IPS DF 4.7 (cell line): ENCODE results near the gene WDR72.
"Not testable (repeated sequence)": the region's sequence is repeated elsewhere in the genome, so short reads cannot be mapped to it uniquely, and the experiment has no call there.

ENCODE experiments used
- DNase-seq: peaks from one replicate; pipeline ENCODE4 v3.0.0-alpha.2; 2013; ENCODE audit warnings: low spot score; ENCODE audit errors: extremely low read depth

The WDR72 gene

DNA sequence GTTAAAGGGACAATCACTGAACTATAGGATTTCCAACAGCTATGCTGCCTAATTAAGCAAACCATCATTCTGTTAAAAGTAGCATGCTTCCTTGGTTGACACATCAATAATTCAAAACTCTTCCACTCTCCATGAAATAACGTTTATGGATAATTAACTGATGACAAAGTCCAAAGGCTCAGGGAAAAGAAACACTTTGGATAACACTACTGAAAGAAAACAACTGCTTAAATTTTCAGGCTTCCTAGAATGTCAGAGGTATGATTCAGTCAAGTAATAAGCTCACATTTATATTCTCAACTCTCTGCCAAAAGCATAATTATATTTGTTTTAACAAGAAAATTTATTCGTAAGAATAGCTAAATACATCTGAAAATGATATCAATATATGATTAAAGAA is 49.6 kb downstream of the WDR72 start:
- DNase-seq: no peak

- no peak for DNase-seq
Measured at GRCh38 chr15:53695365-53695764, 64.1 kb downstream of the WDR72 start.

GRCh38 chr15:53694476-53694874 is 65.0 kb downstream of the WDR72 start:
- no peak for DNase-seq

- DNase-seq: no peak
Measured at GRCh38 chr15:53693729-53694475, 65.6 kb downstream of the WDR72 start.

DNA sequence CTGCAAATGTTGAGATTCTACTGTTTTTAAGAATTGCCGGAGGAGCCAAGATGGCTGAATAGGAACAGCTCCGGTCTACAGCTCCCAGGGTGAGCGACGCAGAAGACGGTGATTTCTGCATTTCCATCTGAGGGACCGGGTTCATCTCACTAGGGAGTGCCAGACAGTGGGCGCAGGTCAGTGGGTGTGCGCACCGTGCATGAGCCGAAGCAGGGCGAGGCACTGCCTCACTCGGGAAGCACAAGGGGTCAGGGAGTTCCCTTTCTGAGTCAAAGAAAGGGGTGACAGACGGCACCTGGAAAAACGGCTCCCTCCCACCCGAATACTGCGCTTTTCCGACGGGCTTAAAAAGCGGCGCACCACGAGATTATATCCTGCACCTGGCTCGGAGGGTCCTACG is 75.3 kb downstream of the WDR72 start:
- not testable (repeated sequence) for DNase-seq

- DNase-seq: no peak
Measured at GRCh38 chr15:53681056-53681455, 78.4 kb downstream of the WDR72 start.

DNA sequence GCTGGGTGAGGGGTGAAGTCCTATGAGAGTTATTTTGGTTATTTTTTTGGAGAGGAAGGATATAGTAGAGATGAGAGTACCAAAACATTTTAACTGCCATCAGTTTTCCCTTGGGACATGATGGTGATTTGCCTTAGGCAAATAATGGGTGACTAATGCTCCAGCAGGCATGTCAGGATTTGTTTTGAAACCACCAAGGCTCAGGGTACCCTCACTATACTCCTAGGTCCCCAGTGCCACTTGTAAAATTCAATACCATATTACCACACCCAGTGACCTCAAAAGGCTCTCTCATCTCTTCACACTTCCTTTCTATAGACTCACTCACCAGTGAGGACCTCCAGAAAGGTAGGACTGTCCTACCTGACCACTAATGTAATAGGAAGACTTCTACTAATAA is 83.6 kb downstream of the WDR72 start:
- no peak for DNase-seq

DNA sequence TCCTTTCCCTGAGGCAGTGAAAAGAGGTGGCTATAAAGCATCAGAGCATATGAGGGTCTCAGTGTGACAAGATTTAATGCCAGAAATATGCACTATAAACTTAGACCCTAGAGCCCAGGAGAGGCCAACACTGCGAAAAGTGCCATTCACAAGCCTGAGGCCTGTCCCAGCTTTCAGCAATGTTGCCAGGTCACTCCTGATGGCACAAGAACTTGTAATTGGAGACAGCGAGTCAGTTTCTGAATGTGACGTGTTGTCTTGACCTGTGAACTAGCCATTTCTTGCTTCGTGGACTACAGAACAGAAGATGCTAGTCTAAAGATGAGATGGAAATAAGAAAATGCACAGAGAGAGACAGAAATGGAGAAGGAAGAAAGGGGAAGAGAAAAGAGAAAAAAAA is 87.9 kb downstream of the WDR72 start:
- DNase-seq: no peak

DNA sequence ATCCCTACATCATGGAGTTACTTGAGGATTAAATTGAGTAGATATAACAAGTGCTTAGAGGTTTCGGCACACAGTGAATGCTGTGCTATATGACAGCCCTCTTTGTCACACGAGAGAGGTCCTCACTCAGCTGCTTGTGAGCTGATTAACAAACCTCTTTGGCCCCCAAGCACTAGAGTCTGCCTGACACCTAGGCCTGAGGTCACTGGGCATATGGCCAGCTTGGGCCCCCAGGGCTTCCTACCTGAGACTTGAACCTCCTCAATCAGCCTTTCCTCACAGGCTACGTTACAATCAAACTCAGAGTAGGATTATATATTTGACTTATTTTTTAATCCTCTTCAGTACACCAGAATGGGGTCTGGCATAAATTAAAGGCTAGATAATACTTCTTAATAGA is 88.8 kb downstream of the WDR72 start:
- no peak for DNase-seq

DNA sequence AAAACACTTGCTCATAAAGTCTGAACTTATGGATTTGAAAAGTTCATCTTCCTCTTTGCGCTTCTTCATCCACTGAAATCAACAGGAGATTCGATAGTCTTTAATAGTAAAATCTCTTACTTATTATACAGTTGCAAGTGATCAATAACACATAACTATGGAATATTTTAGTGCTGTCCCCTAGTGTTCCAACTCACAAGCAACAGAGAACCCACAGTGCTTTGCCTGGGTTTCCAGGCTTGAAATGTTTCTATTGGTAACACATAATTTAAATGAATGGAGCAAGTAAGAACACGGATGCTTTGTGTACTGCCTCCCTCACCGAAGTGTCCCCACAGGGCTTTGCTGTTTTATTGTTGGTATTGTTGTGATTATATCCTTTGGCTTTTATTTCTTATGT is 93.5 kb downstream of the WDR72 start:
- no peak for DNase-seq

DNA sequence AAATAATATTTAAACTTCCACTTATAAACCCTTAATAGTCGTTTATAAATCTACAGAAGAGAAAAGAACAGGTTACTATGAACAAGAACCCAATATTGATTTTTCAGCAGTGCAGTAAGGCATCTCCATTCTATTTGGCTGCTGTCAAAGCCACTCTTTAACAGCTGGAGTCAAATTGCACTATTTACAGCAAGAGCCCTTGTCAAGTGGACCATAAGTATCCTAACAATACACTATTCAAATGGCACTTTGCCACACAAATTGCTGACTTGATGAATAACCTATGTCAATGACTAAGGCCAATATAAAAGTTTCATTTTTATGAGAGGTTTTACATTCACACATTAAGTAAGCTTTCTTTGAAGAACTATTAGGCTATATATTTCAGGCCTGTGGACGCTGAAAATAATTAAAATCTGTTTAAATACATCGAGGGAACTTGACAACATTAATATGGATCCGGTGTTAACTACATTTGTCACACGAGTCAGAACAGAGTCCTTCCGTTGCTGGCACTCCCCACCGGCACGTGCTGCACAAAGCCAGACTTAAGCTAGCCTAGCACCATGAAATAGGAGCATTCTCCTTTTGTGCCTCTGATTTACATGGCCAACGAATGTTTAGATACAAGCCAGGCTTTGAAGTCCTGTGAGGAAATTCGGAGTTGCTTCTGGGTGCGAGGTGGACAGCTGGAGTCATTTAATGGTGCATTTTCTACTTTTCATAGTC is 100.5 kb downstream of the WDR72 start:
- no peak for DNase-seq

GRCh38 chr15:53658255-53658654 is 101.2 kb downstream of the WDR72 start:
- no peak for DNase-seq

DNA sequence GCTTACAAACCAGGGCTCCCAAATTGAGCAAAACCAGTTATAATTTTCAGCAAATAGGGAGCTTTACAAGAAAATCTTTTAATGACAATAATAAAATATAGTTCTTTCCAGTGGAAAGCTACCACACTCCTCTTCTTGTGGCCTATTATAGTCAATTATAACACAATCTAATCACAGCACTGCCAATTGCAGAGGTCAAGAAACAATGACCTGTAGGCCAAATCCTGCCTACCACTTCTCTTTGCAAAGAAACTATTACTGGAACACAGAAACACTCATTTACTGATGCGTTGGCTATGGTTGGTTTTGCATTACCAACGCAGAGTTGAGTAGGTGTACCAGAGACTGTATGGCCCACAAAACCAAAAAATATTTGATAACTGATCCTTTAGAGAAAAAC is 110.5 kb downstream of the WDR72 start:
- no peak for DNase-seq

DNA sequence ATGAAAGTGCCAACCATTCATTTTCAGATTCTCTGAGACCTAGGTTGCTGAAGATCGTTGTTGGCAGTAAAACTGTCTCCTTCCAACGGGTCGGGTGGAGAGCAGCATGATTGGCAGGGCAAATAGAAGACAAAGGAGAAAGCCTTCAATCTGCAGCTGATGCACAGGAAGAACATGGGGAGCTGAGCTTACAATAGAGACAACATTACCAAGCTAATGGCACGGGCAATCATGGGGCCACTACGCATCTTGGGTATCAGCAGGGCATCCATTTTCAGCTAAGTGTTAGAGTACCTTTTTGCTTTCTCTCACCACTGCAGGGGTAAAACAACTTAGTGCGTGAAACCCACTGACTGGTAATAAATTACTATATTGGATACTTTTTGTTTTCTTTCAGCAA is 114.8 kb downstream of the WDR72 start:
- no peak for DNase-seq

DNA sequence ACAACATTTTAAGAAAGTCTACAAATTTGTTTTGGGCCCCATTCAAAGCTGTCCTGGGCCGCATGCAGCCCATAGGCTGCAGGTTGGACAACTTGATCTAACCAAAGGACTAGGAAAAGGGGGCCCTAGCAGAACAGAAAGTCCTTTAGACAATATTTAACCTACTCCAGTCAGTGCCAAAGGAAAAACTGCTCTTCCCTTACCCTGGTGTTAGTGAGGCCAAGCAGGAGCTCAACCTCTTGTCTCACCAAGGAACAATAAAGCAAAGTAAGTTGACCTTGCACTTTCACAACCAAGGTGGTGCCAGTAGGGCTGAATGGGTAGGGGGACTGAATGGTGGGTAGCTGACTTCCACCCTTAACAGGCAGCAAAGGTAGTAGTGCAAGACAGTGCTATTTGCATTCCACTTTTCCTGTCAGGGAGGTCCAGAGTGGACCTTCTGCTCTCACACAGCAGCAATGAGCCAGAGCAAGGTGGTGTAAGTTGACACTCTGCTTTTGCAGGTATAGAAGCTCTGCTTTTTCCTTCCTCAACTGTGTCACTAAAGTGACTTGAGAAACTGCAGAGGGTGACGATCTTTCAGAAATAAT is 124.9 kb downstream of the WDR72 start:
- no peak for DNase-seq

DNA sequence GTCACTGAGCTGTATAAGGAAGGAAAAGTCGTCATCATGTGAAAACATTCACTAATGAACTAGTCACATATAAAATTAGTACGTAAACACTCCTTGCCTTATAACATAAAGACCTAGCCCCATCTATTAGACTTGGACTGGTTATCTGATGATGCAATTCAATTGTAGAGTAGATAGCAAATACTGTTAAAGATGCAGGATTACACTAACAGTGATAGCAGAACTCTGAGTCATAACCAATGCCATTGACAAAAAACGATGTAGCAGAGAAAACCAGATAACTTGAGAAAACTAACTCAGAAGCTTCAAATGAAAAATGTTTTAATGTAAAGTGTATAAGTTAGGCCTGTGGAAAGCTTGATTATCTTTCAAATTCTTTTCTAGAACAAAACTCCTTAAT is 132.2 kb downstream of the WDR72 start:
- DNase-seq: no peak

DNA sequence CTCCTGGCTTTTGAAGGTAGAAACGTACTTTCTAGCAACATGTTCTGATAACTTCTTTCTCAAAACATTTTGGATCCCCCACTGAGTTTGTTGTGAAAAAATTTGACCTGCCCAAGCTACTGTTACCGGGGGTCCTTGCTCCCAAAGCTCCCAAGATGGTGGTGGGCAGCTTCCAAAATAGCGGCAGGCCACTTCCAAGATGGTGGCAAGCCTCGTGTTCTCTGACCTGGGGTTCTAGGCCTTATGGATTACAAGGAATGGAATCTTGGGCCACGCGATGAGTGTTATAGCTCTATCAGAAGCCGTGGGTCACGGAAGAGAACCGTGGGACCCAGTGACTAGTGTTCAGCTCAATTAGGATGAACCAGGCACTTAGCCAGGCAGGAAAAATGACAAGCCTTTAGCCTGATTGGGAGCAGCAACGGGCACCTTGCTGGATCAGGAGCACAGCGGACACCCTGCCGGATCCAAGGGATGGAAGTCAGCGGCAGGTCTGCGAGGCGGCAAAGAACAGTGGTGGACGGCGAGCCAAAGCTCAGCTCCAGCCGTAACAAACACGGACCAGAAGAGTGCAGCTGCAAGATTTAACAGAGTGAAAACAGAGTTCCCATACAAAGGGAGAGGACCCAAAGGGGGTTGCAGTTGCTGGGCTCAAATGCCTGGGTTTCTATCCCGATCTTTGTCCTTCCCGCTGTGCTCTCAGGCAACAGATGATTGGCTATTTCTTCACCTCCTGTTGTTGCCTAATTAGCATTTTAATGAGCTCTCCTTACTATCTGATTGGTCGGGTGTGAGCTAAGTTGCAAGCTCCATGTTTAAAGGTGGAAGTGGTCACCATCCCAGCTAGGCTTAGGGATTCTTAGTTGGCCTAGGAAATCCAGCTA is 133.3 kb downstream of the WDR72 start:
- DNase-seq: no peak

- peak; percentile 68 for DNase-seq
Measured at GRCh38 chr15:53625260-53625659, 134.2 kb downstream of the WDR72 start.

DNA sequence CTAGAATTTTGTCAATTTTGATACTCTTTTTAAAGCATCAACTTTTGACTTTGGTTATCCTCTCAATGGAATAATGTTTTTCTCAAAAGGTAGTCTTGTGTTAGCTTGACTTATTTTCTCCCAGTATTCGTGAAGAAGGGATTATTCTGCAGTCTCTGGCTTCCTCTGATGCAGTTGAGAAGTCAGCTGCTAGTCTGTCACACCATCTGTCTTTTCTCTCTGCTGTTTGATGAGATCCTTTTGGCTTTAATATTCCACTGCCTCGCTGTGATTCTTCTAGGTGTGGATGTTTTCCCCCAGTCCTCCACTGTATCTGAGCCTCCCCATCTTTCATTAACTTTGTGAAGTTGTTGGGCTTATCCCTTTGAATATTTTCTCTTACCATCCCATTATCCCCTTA is 141.0 kb downstream of the WDR72 start:
- DNase-seq: no peak

- DNase-seq: no peak
Measured at GRCh38 chr15:53611145-53611920, 148.1 kb downstream of the WDR72 start.

DNA sequence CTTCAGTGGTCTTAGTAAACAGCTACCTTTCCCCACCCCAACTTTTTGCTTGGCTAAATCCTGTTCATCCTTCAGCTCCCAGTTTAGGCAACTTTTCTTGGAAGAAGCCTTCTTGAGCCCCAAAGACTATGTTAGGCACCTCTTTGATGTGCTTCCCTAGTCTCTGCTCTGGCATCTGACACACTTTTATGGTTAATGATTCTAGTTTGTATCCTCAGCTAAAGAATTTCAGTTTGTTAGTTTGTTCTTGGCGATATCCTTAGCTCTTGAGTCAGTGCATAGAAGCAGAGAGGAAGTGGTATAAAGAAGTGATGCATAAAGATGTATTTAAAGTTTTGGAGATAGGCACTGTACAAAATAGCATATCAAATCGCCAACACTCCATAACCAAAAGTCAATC is 168.4 kb downstream of the WDR72 start:
- DNase-seq: no peak
